H1 (cell line): ENCODE measurements around the gene PBX1. TPM values are rescaled to one million over a fixed set of nuclear protein-coding genes. Genes with fewer than 3 reads are reported as not detected.

Experiments
- CTCF ChIA-PET: fragments of 300-600 bp; sonication (Branson Sonifier 250); formaldehyde crosslinking; loops from one replicate; lab custom pipeline; 2021; ENCODE audit not compliant: partially characterized antibody; lab: Charles Lee
- POLR2A ChIA-PET: fragments of 300-600 bp; sonication (Branson Sonifier 250); formaldehyde crosslinking; loops from one replicate; lab custom pipeline; 2021; ENCODE audit warnings: inconsistent platforms; ENCODE audit not compliant: partially characterized antibody; lab: Charles Lee
- DNase-seq, 2 experiments: peaks; one replicate each; pipeline versions ENCODE4 v3.0.0 to v3.0.0-alpha.2; 2010 to 2022; ENCODE audit warnings: low spot score in 2 of 2, low read depth in 1 of 2, mixed read lengths in 1 of 2
- FAIRE-seq: peaks from 2 replicates; lab custom pipeline; 2011; peaks lifted over from hg19 to GRCh38; lab: Jason Lieb, UNC
- H2AFZ ChIP-seq: 2 replicates; pipeline ENCODE4 v1.8.1; 2012; ENCODE audit warnings: low read length, inconsistent platforms
- H2AK5ac ChIP-seq: 2 replicates; pipeline ENCODE4 v1.6.1; 2013; ENCODE audit warnings: low read depth, low read length
- H2BK120ac ChIP-seq: replicated peaks from 2 replicates; pipeline ENCODE3; 2013; ENCODE audit warnings: low read depth, low read length, inconsistent platforms
- H2BK12ac ChIP-seq: 2 replicates; pipeline ENCODE4 v1.6.1; 2013; ENCODE audit warnings: low read depth, low read length
- H2BK15ac ChIP-seq: 2 replicates; pipeline ENCODE4 v1.6.1; 2013; ENCODE audit warnings: low read length
- H2BK20ac ChIP-seq: 2 replicates; pipeline ENCODE4 v1.6.1; 2013; ENCODE audit warnings: low read length
- H2BK5ac ChIP-seq: 2 replicates; pipeline ENCODE4 v1.6.1; 2013; ENCODE audit warnings: low read depth, low read length
- H3K14ac ChIP-seq: 2 replicates; pipeline ENCODE4 v1.6.1; 2013; ENCODE audit warnings: inconsistent platforms; ENCODE audit not compliant: insufficient read length
- H3K18ac ChIP-seq: 2 replicates; pipeline ENCODE4 v1.6.1; 2013; ENCODE audit warnings: low read length; ENCODE audit errors: extremely low read depth
- H3K23ac ChIP-seq: 2 replicates; pipeline ENCODE4 v1.6.1; 2013; ENCODE audit warnings: inconsistent platforms; ENCODE audit not compliant: insufficient read length
- H3K23me2 ChIP-seq: 2 replicates; pipeline ENCODE4 v1.6.1; 2013; ENCODE audit warnings: low read depth, low read length
- H3K27ac ChIP-seq: 2 replicates; pipeline ENCODE4 v1.6.1; 2011; ENCODE audit warnings: low read depth, low read length, inconsistent platforms
- H3K27me3 ChIP-seq, 4 experiments: replicated peaks in 1 of 4; 1 replicate in 1 of 4; 2 replicates in 3 of 4; pipeline versions ENCODE4 v1.6.1 to v1.8.1; 2011 to 2013; ENCODE audit warnings: low read length in 3 of 4, mild to moderate bottlenecking in 3 of 4, inconsistent platforms in 2 of 4, mixed read lengths in 2 of 4, moderate library complexity in 1 of 4; ENCODE audit not compliant: control insufficient read depth in 3 of 4, insufficient read depth in 3 of 4; ENCODE audit errors: extremely low read depth in 1 of 4
- H3K36me3 ChIP-seq, 4 experiments: 2 replicates each; pipeline versions ENCODE4 v1.6.1 to v1.8.1; 2011 to 2013; ENCODE audit warnings: mild to moderate bottlenecking in 4 of 4, low read length in 3 of 4, moderate library complexity in 2 of 4, control low read depth in 1 of 4, inconsistent platforms in 1 of 4; ENCODE audit not compliant: insufficient read depth in 4 of 4, control insufficient read depth in 2 of 4
- H3K4ac ChIP-seq: replicated peaks from 2 replicates; pipeline ENCODE3; 2013; ENCODE audit warnings: low read length, low read depth, mixed read lengths, inconsistent platforms; ENCODE audit not compliant: insufficient read length
- H3K4me1 ChIP-seq, 4 experiments: replicated peaks in 1 of 4; 1 replicate in 1 of 4; 2 replicates in 3 of 4; pipeline versions ENCODE4 v1.6.1 to v1.8.1; 2011 to 2013; ENCODE audit warnings: low read length in 3 of 4, inconsistent platforms in 2 of 4, mixed read lengths in 1 of 4; ENCODE audit not compliant: insufficient read depth in 4 of 4, control insufficient read depth in 3 of 4
- H3K4me2 ChIP-seq, 2 experiments: 2 replicates each; pipeline versions ENCODE4 v1.6.1 to v1.8.1; 2011 to 2013; ENCODE audit warnings: low read depth in 2 of 2, low read length in 2 of 2, control low read depth in 1 of 2, inconsistent platforms in 1 of 2, mild to moderate bottlenecking in 1 of 2; ENCODE audit not compliant: insufficient read depth in 1 of 2
- H3K4me3 ChIP-seq, 4 experiments: fragments of 200-600, 300-600 bp in 1 of 4; sonication (generic), shearing (Covaris generic), sonication (Bioruptor Twin) in 1 of 4; 2 replicates each; pipeline versions ENCODE4 v1.5.1 to v1.8.1; 2011 to 2016; ENCODE audit warnings: low read length in 4 of 4, low read depth in 3 of 4, control low read depth in 2 of 4, inconsistent platforms in 2 of 4, mild to moderate bottlenecking in 2 of 4, mixed read lengths in 1 of 4, moderate library complexity in 1 of 4; ENCODE audit not compliant: insufficient read depth in 2 of 4; ENCODE audit errors: extremely low read depth in 1 of 4
- H3K56ac ChIP-seq: replicated peaks from 2 replicates; pipeline ENCODE3; 2013; ENCODE audit warnings: low read depth, mild to moderate bottlenecking, mixed read lengths, low read length, inconsistent platforms; ENCODE audit not compliant: insufficient read length
- H3K79me1 ChIP-seq: 2 replicates; pipeline ENCODE4 v1.6.1; 2013; ENCODE audit warnings: low read depth, low read length, control low read depth
- H3K79me2 ChIP-seq, 2 experiments: 2 replicates each; pipeline versions ENCODE4 v1.6.1 to v1.8.1; 2012 to 2013; ENCODE audit warnings: low read length in 2 of 2, mild to moderate bottlenecking in 2 of 2, inconsistent platforms in 1 of 2; ENCODE audit not compliant: insufficient read depth in 2 of 2, control insufficient read depth in 1 of 2
- H3K9ac ChIP-seq, 4 experiments: replicated peaks in 1 of 4; 1 replicate in 1 of 4; 2 replicates in 3 of 4; pipeline versions ENCODE4 v1.6.1 to v1.8.1; 2011 to 2013; ENCODE audit warnings: low read depth in 3 of 4, low read length in 3 of 4, control low read depth in 2 of 4, mild to moderate bottlenecking in 2 of 4, moderate library complexity in 2 of 4, inconsistent platforms in 1 of 4; ENCODE audit errors: extremely low read depth in 1 of 4
- H3K9me3 ChIP-seq, 2 experiments: 2 replicates each; pipeline versions ENCODE4 v1.6.1 to v1.8.1; 2012 to 2013; ENCODE audit warnings: mild to moderate bottlenecking in 2 of 2, moderate library complexity in 2 of 2, control low read depth in 1 of 2, inconsistent platforms in 1 of 2, low read depth in 1 of 2, low read length in 1 of 2, mixed read lengths in 1 of 2; ENCODE audit not compliant: insufficient read depth in 2 of 2
- H4K20me1 ChIP-seq, 2 experiments: replicated peaks in 1 of 2; 2 replicates each; pipeline versions ENCODE3 to v1.8.1; 2011 to 2013; ENCODE audit warnings: inconsistent platforms in 2 of 2, low read length in 2 of 2, mild to moderate bottlenecking in 1 of 2; ENCODE audit not compliant: insufficient read depth in 2 of 2, control insufficient read depth in 1 of 2
- H4K5ac ChIP-seq: 2 replicates; pipeline ENCODE4 v1.6.1; 2013; ENCODE audit warnings: low read length, low read depth, mixed read lengths, inconsistent platforms; ENCODE audit not compliant: insufficient read length
- H4K8ac ChIP-seq: 2 replicates; pipeline ENCODE4 v1.8.0; 2013; ENCODE audit warnings: mild to moderate bottlenecking, moderate library complexity, low read length, inconsistent platforms; ENCODE audit not compliant: insufficient read depth; ENCODE audit errors: extremely low read depth
- H4K91ac ChIP-seq: replicated peaks from 2 replicates; pipeline ENCODE3; 2013; ENCODE audit warnings: low read length, mixed read lengths, inconsistent platforms; ENCODE audit not compliant: insufficient read length
- CBX5 ChIP-seq: fragments of 300-800, 300-1000 bp; sonication (generic); IDR thresholded peaks from 2 replicates; pipeline ENCODE4 v1.7.1; 2016; ENCODE audit warnings: antibody characterized with exemption, low read length, low read depth
- GTF2F1 ChIP-seq: IDR thresholded peaks from 2 replicates; pipeline ENCODE4 v1.6.1; 2012; ENCODE audit warnings: low read depth, low read length, improper control_type of control experiment, borderline replicate concordance
- KDM5A ChIP-seq: fragments of 200-600 bp; IDR thresholded peaks from 2 replicates; pipeline ENCODE4 v1.7.1; 2012; ENCODE audit warnings: mild to moderate bottlenecking, low read length, inconsistent platforms, mixed read lengths
- PHF8 ChIP-seq: fragments of 200-600 bp; sonication (generic); conservative IDR thresholded peaks from 2 replicates; pipeline ENCODE4 v1.7.1; 2012; ENCODE audit warnings: low read depth, mild to moderate bottlenecking, inconsistent platforms, low read length, moderate library complexity
- POLR2AphosphoS5 ChIP-seq: IDR thresholded peaks from 2 replicates; pipeline ENCODE4 v1.6.1; 2011; ENCODE audit warnings: low read depth, low read length
- POU5F1 ChIP-seq: IDR thresholded peaks from 2 replicates; pipeline ENCODE4 v1.6.1; 2011; ENCODE audit warnings: low read depth, mild to moderate bottlenecking, low read length, moderate library complexity
- SIX5 ChIP-seq: IDR thresholded peaks from 2 replicates; pipeline ENCODE4 v1.6.1; 2011; ENCODE audit warnings: mild to moderate bottlenecking, low read depth, low read length
- TEAD4 ChIP-seq: IDR thresholded peaks from 2 replicates; pipeline ENCODE4 v1.6.1; 2012; ENCODE audit warnings: low read depth, low read length, inconsistent platforms, mixed read lengths
- WGBS, 2 experiments: shearing (Covaris generic) in 1 of 2; methylation state at CpG; one replicate each; pipeline versions ENCODE4 v1.1.6 to v1.1.7; 2013 to 2015; ENCODE audit warnings: low lambda C conversion rate in 2 of 2, mixed read lengths in 2 of 2, inconsistent platforms in 1 of 2, low coverage in 1 of 2, missing lambda C conversion rate in 1 of 2; ENCODE audit not compliant: insufficient replicate concordance in 2 of 2, insufficient coverage in 1 of 2, insufficient read length in 1 of 2; ENCODE audit errors: extremely low coverage in 1 of 2, missing lambda C conversion rate in 1 of 2; 5-methylcytosine and 5-hydroxymethylcytosine counted together
- long read RNA-seq, 2 experiments: library from RNA in 1 of 2; library from capped mRNA in 1 of 2; stranded (forward); transcript quantifications; one replicate each; pipeline ENCODE4 v2.0.0, GENCODE V29; 2021; ENCODE audit warnings: inconsistent platforms in 1 of 2
- polyA minus RNA-seq, 3 experiments: library from RNA; depleted of rRNA, polyadenylated mRNA; stranded (reverse); fragments of >200 nt; gene quantifications; 1 replicate in 2 of 3; 2 replicates in 1 of 3; pipeline ENCODE4 v1.2.3, GENCODE V29; 2011
- polyA plus RNA-seq, 7 experiments: library from polyadenylated mRNA; depleted of rRNA in 3 of 7; stranded (reverse) in 5 of 7; unstranded in 2 of 7; fragments of >200 nt in 5 of 7; fragments of 200-250 nt in 2 of 7; gene quantifications; 1 replicate in 5 of 7; 2 replicates in 1 of 7; 4 replicates in 1 of 7; pipeline versions ENCODE4 v1.2.1 to v1.2.3, GENCODE V29; 2011 to 2013; ENCODE audit warnings: missing spikeins in 2 of 7, mixed read lengths in 2 of 7
- total RNA-seq: library from RNA; stranded (reverse); fragmentation: NEBNext Ultra II Directional; extraction: Animal tissue kit (Norgen Biotek cat#: 25700); gene quantifications from 2 replicates; pipeline ENCODE4 v1.2.1, GENCODE V29; 2021

Gene PBX1
- total RNA-seq = 118 and 124 TPM in 2 replicates
- polyA plus RNA-seq (2011; rRNA removed) = 80.1 and 87.4 TPM in 2 replicates
- polyA plus RNA-seq (2011; cell fraction: cytosol; rRNA removed) = 74.1 TPM
- polyA plus RNA-seq (2011; cell fraction: nucleus; rRNA removed) = 95.6 TPM
- 77.4 to 111 TPM (median 91.6 TPM) in 4 replicates for polyA plus RNA-seq (2012, experiment 1 of 2)
- 28.4 TPM for polyA plus RNA-seq (2012, experiment 2 of 2)
- polyA plus RNA-seq (2013, experiment 1 of 2) = 54.3 TPM
- 50.2 TPM for polyA plus RNA-seq (2013, experiment 2 of 2)
- 219 and 238 TPM in 2 replicates for polyA minus RNA-seq (2011; rRNA and poly(A)+ RNA removed)
- polyA minus RNA-seq (2011; cell fraction: cytosol; rRNA and poly(A)+ RNA removed) = 79.4 TPM
- 225 TPM for polyA minus RNA-seq (2011; cell fraction: nucleus; rRNA and poly(A)+ RNA removed)
- long read RNA-seq, experiment 1, full-length matches to known transcripts = 14 of 78 reads
- long read RNA-seq, experiment 1, partial matches to known transcripts = 8 of 78 reads
- long read RNA-seq, experiment 1, other reads (novel, unspliced or antisense) = 56 of 78 reads
- long read RNA-seq, experiment 2, full-length matches to known transcripts = 1 of 10 reads
- long read RNA-seq, experiment 2, partial matches to known transcripts = 3 of 10 reads
- long read RNA-seq, experiment 2, other reads (novel, unspliced or antisense) = 6 of 10 reads

DNA sequence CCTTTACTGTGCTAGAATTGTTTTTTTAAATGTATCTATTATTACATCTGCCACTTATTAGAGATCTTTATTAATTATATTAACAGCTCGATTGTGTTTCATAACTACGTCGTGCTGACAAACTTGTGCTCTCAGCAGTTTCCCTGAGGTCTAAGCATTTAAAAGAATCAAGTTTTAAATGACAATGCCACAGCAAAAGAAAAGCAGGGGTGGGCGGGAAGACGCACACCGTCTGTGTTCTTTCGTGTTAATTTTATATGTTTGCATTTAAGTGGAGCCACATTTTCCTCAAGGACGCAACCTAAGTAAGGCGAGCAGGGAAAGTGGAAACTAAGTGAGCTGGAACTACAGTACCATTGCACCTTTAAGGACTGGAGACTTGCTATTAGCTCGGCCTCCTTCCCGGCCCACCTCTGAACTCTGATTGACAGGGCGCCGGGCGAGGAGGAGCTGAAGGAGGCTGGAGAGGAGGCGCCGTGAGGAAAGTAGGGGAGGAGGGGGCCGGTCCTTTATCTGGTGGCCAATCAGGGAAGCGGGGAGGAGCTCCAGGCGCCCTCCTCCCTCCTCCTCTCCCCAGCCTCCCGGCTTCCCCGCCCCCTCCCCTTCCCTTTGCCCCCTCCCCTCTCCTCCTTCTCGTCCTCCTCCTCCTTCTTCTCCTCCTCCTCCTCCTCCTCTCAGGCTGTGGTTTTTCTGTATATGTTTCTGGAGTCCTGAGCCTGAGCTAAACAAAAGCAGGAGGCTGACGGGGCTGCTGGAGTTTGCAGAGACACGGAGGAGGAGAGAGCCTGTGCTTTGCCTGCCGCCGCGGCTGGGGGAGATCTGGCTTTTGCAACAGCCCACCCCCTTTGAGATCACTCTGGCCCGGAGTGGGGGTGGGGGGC, at the start of gene PBX1:
PBX1 (plus strand) TSS at position 724 of the 881 bp plus-strand sequence.
- WGBS, 2 experiments = 1% methylated on average over 23 of the region's 28 CpGs; no CpG with 5 or more reads in 1 of the 2 experiments
- peak; percentile 56; the same call in 1 of the 2 replicates for TF ChIP-seq POLR2AphosphoS5
- no peak for TF ChIP-seq SIX5
- no peak for TF ChIP-seq GTF2F1
- no peak for TF ChIP-seq KDM5A
- TF ChIP-seq PHF8 = no peak
- no peak for TF ChIP-seq POU5F1
- no peak for TF ChIP-seq TEAD4
- TF ChIP-seq CBX5 = no peak

More for the DNA sequence above, at the start of gene PBX1:
- no peaks in the 10 kb centered on the region; the same call in 1 of the 2 replicates for H3K23me2 ChIP-seq
- H3K27ac ChIP-seq = peak within 1 kb of the TSS; percentile 56; the same call in 1 of the 2 replicates
- no peaks in the 10 kb centered on the region for H3K79me1 ChIP-seq
- peak within 1 kb of the TSS; percentile 80 to 85 for H3K4me2 ChIP-seq
- H3K9me3 ChIP-seq = no peaks in the 10 kb centered on the region
- ChIA-PET POLR2A (interaction anchor here (0.6 to 2.0 kb wide), 15 partner anchors 15 to 102 kb away, joined by 3 to 10 read pairs (median 3); no protein-coding TSS in a partner anchor), CTCF (interaction anchor here (0.8 to 1.2 kb wide), 4 partner anchors 29 to 229 kb away, joined by 3 to 5 read pairs (median 3); no protein-coding TSS in a partner anchor)
- H3K27me3 ChIP-seq = no peaks in the 10 kb centered on the region
- no peak within 1 kb of the TSS for H2BK15ac ChIP-seq
- peaks cover 0 to 2% (median under 1%) of the 10 kb centered on the region in 4 experiments; a peak in 1 of 8 replicates for H3K36me3 ChIP-seq
- peaks cover 0 to 10% (median 4%) of the 10 kb centered on the region in 4 experiments; a peak in 3 of 7 replicates for H3K4me1 ChIP-seq
- H4K20me1 ChIP-seq = peaks cover 0 to 14% of the 10 kb centered on the region in 2 experiments
- no peak within 1 kb of the TSS for H3K23ac ChIP-seq
- H2BK5ac ChIP-seq = peak within 1 kb of the TSS; percentile 92
- no peak within 1 kb of the TSS for H2AK5ac ChIP-seq
- peak within 1 kb of the TSS; percentile 11 for H2BK120ac ChIP-seq
- DNase-seq = peak; percentile 87 to 92
- peak within 1 kb of the TSS; percentile 93 for H4K91ac ChIP-seq
- H4K5ac ChIP-seq = peak within 1 kb of the TSS; percentile 92
- H3K4me3 ChIP-seq = peak within 1 kb of the TSS; percentile 83 to 95 (median 90)
- peaks cover 18 to 39% of the 10 kb centered on the region in 2 experiments; a peak in 3 of 4 replicates for H3K79me2 ChIP-seq
- peak within 1 kb of the TSS; percentile 42; the same call in 1 of the 2 replicates for H2AFZ ChIP-seq
- peak within 1 kb of the TSS; percentile 94; the same call in 1 of the 2 replicates for H3K18ac ChIP-seq
- H2BK20ac ChIP-seq = peak within 1 kb of the TSS; percentile 57
- no peak within 1 kb of the TSS; the same call in 1 of the 2 replicates for H4K8ac ChIP-seq
- H3K14ac ChIP-seq = peak within 1 kb of the TSS; percentile 54
- peak; percentile 79 for FAIRE-seq
- peak within 1 kb of the TSS; percentile 36 for H3K4ac ChIP-seq
- H2BK12ac ChIP-seq = no peak within 1 kb of the TSS; the same call in 1 of the 2 replicates
- peak within 1 kb of the TSS; percentile 62 for H3K56ac ChIP-seq
- H3K9ac ChIP-seq = peak within 1 kb of the TSS; percentile 1 to 62 (median 50)
